GM21529 (cell line): ENCODE results near the gene EYS.

Source experiments
- ATAC-seq: cut with Tn5 transposase; IDR thresholded peaks from one replicate; pipeline ENCODE4 v1.9.1; 2021; ENCODE audit not compliant: unreplicated experiment

The EYS gene

GRCh38 chr6:65707126-65707826 is at the start of gene EYS:
Gene EYS, minus strand, starts transcription at chr6:65707226. Its CDS starts 211,816 bp downstream, at chr6:65495410.
- no peak for ATAC-seq

GRCh38 chr6:65746302-65746701 is 39.3 kb upstream of the EYS start:
- ATAC-seq, result no peak

DNA sequence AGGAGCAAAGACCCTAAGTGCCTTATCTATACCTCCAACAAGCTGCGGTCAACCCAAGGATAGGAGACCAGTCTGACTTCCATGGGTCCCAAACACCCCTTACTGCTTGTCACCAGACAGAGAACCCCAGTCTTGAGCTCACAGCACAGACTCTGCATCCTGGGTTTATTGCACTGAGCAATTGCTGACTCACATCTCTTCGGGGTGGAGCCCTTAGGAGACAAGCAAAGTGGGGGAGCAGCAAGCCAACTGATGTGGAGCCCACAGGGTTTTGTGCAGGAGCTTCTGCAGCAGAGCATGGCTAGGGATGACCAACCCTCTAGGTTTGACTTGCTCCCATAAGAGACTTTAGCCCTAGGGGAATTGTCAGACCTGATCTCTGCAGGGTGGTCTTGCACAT is 38.6 kb upstream of the EYS start:
- ATAC-seq, result no peak

DNA sequence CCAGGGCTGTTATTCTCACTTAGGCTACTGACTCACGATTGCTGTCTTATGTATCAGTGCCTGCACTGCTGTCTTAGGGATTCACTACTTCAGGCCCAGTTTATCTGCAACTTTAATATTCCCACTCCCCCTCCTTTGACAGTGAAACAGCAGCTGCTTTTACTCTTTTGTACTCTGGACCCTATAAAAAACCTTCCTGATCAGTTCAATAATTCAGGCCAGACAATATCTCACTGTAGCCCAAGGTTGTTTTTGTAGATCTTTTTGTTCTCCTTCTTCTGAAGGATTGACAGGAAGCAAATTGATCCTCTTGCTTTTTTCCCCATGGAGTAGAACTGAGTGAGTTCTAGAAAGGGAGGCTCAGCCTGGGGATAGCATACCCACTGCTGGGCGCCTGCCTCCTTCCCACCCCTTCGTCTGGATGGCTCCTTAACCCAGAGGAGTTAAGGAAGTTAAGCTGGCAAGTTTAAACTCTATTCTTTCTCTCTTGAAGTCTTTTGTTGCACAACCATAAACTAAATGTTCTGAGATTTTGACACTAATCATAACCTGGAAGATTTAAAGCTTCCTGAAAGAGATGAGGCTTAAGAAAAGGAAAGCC is 22.0 kb upstream of the EYS start:
- no peak for ATAC-seq

GRCh38 chr6:65719101-65719500 is 12.1 kb upstream of the EYS start:
- ATAC-seq, result no peak

DNA sequence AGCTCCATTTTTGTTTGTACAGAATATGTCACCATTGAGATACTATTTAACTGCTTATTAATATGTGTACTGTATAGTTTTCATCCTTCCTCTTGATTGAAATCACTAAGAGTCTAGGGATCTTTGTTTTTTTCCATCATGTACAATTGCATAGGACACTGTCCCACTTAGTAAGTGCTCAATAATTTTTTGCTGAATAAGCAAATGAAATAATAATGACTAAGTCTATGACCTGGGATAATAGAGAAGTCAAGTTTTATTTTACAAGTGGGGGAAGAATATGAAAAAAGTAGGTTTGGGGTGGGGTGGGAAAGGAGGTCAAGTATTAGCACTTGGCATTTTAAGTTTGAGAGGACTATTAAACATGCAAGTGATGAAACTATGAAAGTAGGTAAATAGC is 4.5 kb upstream of the EYS start:
- ATAC-seq, result no peak

DNA sequence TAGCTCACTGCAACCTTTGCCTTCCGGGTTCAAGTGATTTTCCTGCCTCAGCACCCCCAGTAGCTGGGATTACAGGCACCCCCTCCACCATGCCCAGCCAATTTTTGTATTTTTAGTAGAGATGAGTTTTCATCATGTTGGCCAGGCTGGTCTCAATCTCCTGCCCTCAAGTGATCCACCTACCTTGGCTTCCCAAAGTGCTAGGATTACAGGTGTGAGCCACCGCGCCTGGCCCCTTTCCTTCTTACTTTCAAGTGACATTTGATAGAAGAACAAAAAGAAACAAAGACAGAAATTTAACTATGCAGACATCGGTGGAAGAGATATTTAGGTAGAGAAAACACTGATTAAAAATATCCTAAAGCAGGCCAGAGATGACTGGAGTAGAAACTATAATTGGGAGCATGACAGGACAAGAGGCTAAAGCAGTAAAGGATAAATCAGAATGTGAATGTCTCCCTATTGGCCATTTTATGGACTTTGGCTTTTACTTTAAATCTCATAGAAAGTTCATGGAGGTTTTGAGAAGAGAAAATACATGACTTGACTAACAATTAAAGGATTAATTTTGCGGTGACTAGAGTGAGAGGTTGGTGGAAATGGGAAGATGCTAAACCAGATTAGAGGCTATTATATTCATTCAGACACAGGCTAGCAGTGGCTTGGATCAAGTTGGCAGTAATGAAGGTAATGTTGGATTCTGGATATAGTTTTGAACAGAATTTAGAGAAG is 2.2 kb upstream of the EYS start:
- ATAC-seq, result no peak

GRCh38 chr6:65708162-65708561 is 1.1 kb upstream of the EYS start:
- no peak for ATAC-seq

- ATAC-seq, result no peak
These were observed 590 bp downstream of the EYS start for GRCh38 chr6:65706436-65706835.

GRCh38 chr6:65701325-65701724 is 5.7 kb downstream of the EYS start:
- no peak for ATAC-seq

DNA sequence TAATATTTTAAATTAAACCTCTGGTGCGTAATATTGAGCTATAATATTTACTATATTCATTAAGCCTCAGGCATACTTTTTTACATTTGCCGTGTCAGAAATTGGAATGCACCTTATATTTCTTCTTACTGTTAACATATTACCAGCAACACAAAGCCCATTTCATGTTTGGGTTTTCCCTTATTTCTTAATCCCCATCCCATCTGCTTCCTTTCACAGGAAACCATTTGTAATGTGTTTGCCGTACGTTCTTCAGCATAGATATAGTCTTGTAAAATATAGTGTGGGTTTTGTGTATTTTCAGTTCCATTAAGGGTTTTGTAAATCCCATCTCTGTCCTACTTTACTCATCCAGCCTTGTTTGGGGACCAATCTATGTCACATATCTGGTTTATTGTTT is 6.5 kb downstream of the EYS start:
- no peak for ATAC-seq

DNA sequence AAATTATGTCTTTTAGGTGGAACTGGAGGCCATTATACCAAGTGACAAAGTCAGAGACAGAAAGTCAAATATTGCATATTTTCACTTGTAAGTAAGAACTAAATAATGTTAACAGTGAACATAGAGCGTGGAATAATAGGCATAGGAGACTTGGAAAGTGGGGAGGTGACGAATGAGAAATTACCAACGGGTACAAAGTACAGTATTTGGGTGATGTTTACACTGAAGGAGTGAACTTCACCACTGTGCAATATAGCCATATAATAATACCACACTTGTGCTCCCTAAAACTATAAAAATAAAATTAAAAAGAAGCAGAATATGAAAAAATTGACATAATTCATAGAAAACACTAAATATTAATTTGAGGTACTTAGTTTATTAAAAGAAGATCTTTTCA is 14.9 kb downstream of the EYS start:
- ATAC-seq, result no peak

- no peak for ATAC-seq
These were observed 26.8 kb downstream of the EYS start for GRCh38 chr6:65680232-65680631.

GRCh38 chr6:65671922-65672321 is 35.1 kb downstream of the EYS start:
- ATAC-seq, result no peak

DNA sequence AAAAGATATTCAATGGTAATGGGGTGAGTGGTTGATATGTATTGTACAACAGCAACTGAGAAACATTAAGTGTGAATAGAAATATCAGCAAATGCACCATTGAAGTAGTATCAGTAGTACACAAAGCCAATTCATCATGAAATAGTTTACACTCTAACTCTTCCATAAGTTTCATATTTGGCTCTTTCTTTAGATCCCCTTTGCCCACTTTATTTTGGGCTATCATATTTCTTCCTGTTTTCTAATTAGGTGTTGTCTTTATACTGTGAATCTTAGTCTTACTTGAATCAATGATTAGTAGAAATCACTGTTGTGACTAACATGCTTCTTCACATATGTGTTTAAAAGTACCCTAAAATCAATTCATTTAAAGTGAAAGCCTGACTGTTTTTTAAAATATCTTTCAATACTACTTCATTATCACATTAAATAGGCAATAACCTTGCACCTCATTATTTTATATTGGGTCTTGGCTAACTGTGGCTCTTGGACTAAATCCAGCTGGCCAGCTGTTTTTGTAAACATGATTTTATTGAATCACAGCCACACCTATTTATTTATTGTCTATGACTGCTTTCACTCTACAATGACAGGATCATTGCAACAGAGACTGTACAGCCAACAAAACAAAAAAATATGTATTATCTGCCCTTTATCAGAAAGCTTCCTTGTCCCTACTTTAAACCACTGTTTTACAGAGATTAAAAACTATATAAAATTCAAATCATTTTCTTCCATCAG is 38.9 kb downstream of the EYS start:
- no peak for ATAC-seq

DNA sequence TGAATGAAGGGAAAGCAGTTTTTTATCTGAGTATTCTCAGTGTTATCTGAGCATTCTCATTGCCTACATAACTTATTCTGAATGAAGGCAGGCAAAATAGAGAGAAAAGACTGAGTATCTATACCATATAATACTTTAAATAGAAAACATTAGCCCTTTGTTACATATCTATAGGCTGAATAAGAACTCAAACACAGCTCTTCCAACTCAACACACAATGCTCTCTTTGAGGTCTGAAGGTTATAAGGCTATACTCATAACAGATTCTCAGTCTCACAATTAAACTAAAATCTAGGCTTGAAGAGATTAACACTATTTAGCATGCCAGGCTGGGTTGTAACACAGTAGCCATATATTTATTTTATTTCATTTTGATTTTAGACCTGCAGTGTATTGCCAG is 56.9 kb downstream of the EYS start:
- ATAC-seq, result no peak

- no peak for ATAC-seq
These were observed 57.6 kb downstream of the EYS start for GRCh38 chr6:65649392-65649791.

- ATAC-seq, result no peak
These were observed 60.5 kb downstream of the EYS start for GRCh38 chr6:65646544-65646943.

DNA sequence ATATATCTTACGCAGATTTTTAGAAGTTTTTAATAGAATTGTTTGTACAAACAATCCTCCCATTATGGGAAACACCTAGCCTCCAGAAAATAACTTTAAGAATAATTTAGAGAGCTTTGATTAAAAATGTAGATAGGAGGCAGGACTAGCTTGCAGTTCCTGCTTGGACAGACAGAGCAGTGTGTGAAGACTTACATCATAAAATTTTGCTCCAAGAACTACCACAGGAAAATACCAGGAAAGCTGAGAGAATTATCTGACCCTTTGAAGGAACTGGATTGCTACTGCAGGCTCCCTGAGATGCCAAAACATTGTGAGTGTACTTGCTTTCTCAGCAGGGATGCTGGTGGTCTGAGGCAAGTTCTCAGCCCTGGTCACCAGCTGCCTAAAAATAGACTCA is 64.2 kb downstream of the EYS start:
- ATAC-seq, result no peak

GRCh38 chr6:65638047-65638831 is 68.8 kb downstream of the EYS start:
- no peak for ATAC-seq
